Stimulated activated naive CD4-positive, alpha-beta T cell (primary cell): ENCODE measurements around the gene MATN1.

Experiments used
- DNase-seq, 6 experiments: peaks; one replicate each; lab custom pipeline; 2025; lab: John Stamatoyannopoulos, UW

The MATN1 gene

GRCh38 chr1:30758121-30758688 lies 34.8 kb upstream of the MATN1 start:
- no peak for DNase-seq

- peak; percentile 45 to 76 (median 61) for DNase-seq
Measured at GRCh38 chr1:30757352-30758120, 34.2 kb upstream of the MATN1 start, which contains the start of gene LAPTM5. Gene LAPTM5 (minus strand): TSS chr1:30757774. CDS start chr1:30757745, 29 bp downstream.

GRCh38 chr1:30756545-30757351 lies 33.4 kb upstream of the MATN1 start:
- peak; percentile 45 to 75 (median 58) for DNase-seq

DNA sequence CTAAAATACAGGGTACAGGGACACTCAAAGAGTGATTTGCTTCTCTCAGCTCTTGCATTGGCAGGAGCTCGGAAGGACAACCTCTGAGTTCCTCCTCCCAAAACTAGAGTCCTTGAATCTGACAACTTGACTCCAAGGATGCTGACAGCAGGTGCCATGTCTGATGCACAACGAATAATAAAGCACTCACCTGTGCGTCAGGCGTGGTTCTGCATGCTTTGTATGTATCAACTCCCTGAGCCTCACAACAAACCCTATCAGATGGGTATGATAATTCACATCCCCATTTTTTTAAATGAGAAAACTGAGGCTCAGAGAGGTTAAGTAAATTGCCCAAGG lies 32.8 kb upstream of the MATN1 start:
- peak in 1 of 6 experiments; percentile 75 for DNase-seq

DNA sequence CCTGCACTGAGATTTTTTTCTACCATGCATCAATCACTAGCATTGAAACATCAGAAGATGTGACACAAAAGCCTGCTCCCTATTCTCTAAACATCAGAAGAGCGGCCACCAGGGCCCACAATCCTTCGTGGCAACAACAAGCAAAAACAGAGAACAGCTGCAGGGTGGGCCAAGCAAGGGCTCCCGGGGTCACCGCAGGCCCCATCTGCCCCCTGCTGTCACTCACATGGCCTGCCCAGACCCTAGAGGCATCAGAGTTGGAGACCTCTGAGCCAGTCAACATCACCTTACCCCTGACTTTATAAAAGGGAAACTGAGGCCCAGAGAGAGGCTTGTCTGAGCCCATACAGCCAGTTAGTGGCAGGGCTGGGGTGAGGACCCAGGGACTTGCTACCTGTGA lies 32.4 kb upstream of the MATN1 start:
- no peak for DNase-seq

DNA sequence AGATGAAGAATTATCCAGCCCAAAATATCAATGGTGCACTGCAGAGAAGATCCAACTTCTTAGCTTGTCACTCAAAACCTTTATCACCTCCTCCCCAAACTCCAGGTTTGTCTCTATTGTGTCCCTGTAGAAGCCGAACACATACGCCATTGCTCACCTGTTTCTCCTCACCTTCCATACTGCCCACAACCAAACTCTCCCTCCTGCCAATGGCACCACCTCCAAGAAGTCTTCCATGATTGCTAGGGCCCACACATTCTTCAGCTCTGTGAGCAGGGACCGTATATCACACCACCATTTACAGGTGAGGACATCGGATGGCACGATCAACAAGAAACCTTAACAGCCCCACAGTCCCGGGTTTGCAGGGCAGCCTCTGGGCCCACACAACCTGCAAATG lies 31.9 kb upstream of the MATN1 start:
- no peak for DNase-seq

- no peak for DNase-seq
Measured at GRCh38 chr1:30754684-30755171, 31.3 kb upstream of the MATN1 start.

- peak in 3 of 6 experiments; percentile 55 to 69 (median 65) for DNase-seq
Measured at GRCh38 chr1:30753660-30754123, 30.3 kb upstream of the MATN1 start.

DNA sequence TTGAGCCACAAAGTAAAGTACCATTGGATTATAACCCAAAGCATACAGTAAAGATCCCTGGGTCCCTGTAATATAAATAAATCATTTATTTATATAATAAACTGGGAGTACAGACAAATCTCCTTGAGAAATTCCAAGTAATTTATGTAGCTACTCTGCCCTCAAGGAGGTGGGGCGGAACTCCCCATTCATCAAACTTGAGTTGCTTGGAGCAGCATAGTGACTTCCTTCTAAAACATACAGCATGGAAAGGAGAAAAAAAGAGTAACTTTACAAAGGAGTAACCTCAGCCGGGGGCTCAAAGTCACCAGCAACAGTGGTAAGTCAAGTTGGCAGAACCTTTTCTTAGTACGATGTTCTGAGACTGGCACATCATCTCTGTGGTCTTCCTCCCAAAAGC lies 29.7 kb upstream of the MATN1 start:
- DNase-seq = no peak

DNA sequence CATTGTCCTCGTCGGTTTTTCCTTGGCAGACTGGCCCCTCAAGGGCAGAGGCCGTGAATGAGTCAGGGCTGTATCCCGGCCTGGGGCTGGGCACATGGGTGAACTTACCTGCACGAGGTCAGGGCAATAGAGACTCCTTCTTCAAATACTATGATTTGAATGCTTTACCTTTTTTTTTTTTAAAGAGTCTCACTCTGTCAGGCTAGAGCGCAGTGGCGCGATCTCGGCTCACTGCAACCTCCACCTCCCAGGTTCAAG lies 29.2 kb upstream of the MATN1 start:
- DNase-seq = no peak

DNA sequence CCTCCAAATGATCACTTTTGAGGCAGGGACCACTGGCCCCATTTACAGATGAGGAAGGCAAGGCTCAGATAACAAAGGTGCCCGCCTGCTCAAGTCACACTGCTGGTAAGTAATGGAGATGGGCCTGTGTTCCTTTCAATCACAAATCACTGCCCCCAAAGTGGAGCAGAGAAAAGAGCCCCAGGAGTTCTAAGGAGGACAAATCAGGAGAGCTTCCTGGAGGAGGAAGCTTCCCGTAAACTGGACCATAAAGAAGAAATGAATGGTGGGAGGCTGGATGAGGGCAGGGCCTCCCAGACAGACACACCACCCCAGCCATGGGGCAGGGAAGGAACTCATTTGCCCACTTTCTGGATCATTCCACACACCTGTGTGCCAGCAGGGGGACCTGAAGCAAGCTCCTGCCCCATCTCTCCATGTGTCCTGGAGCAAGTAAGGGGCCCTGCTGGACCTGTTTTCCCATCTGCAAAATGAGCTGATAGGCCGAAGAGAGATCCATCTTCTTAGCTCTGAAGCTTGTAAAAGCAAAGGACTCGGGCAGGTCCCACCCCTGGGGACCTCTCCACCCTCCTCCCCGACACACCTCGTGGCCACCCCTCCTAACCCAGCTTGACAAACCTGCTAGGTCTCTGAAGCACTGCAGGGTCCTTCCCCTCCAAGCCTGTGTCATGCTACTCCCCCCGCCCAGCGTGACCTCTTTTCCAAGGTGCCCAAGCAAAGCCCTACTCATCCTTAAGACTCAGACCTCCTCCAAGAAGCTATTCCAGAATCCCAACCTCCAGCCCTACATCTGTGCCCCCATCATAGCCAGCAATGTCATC lies 28.7 kb upstream of the MATN1 start:
- DNase-seq = peak in 1 of 6 experiments; percentile 25

- DNase-seq = peak in 1 of 6 experiments; percentile 8
Measured at GRCh38 chr1:30750731-30751291, 27.4 kb upstream of the MATN1 start.

GRCh38 chr1:30749691-30750583 lies 26.6 kb upstream of the MATN1 start:
- peak; percentile 72 to 84 (median 80) for DNase-seq

DNA sequence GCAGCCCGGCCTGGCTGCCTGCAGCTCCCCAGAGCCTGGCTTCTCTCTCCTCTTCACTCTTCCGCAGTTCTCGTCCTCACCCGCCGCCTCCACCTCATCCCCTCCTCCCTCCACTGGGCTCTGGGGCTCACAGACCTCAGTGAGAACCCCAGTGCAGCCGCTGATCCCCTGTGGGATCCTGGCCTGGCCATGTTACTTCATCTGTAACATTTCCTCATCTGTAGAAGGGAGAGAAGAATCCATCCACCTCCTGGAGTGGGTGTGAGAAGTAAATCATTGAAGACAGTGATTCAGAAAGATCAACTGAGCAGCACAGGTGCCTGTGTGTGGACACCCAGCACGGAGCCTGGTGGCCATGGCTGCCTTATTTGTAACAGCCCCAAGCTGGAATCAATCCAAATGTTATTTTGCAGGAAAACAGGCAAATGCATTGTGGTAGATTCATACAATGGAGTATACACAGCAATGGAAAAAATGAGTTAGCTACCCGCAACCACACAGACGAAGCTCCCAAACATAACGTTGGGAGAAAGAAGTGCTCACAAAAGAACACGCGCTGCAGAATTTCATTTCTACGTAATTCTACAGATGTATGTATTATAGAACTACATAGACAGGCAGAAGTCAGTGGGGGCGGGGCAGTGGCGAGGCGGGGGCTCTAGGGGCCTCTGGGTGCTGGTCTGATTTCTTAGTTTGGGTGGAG lies 25.5 kb upstream of the MATN1 start:
- DNase-seq = peak; percentile 28 to 68 (median 31)

GRCh38 chr1:30748098-30748698 lies 24.8 kb upstream of the MATN1 start:
- no peak for DNase-seq

DNA sequence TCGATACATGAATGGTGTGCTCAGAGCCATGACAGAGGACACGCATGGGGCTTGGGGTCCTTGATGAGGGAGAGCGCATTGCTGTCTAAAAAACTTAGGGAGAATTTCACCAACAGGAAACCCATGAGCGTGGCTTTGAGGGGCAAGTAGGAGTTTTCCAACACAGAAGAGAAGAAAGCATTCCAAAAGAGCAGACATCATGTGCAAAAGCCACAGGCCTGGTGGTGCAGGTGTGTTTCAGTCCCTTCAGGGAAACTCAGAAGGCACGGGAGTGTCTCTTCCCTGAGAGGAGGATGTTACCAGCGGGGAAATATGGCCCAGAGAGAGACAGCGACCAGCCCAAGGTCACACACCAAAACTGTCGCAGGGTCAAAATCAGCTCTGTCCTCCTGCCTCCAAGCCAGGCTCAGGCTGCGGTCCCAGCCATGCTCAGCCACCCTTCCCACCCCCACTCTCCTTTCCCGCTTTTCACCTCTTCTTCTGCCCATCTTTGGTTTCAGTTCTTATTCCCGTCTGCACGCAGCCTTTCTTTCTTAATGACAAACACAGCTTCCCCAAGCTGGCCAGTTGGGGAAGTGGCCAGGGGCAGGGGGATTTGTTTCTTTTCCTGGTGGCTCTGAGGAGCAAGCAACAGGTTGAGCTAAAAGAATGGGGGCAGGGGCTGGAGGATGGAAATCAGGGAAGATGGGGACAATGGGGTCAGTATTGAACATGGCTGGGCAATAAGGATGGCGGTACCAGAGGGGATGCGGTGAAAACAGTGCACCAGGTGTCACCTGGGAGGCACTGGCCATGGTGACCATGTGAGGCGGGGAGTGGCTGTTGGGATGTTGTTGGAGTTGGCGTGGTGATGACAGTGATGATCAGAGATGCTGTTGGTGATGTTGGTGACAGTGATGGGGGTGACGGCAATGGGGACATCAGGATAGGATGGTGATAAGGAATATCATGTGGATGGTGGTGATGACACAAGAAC lies 23.9 kb upstream of the MATN1 start:
- no peak for DNase-seq

- no peak for DNase-seq
Measured at GRCh38 chr1:30746212-30747032, 23.0 kb upstream of the MATN1 start.
